Measurements from ENCODE around the gene EXOC6.

The EXOC6 gene

GRCh38 chr10:92993699-92994272 is 145.5 kb downstream of the EXOC6 start:
- Histone ChIP-seq H3K9ac (ENCODE audit: low read depth, low read length) (no peak overlapping the region), H3K4me2 (ENCODE audit: low read length) (no peak overlapping the region), H3K4me1 (ENCODE audit: control insufficient read depth, insufficient read depth, low read length) (no peaks in the 10 kb centered on the region), H3K27me3 (ENCODE audit: control insufficient read depth, insufficient read depth, low read length) (no peaks in the 10 kb centered on the region), H3K4me3 (ENCODE audit: low read length) (no peak overlapping the region), H3K36me3 (ENCODE audit: insufficient read depth, low read length) (no peaks in the 10 kb centered on the region), H3K9me3 (replicated peaks; ENCODE audit: low read length) (no peaks in the 10 kb centered on the region)

GRCh38 chr10:92995509-92995908 is 147.2 kb downstream of the EXOC6 start:
- no peaks in the 10 kb centered on the region for H3K27me3 ChIP-seq (ENCODE audit: control insufficient read depth, insufficient read depth, low read length)
- H3K4me1 ChIP-seq (ENCODE audit: control insufficient read depth, insufficient read depth, low read length) = no peaks in the 10 kb centered on the region

GRCh38 chr10:92997620-92998019 is 149.3 kb downstream of the EXOC6 start:
- Histone ChIP-seq H3K4me3 (ENCODE audit: low read length) (no peak overlapping the region), H3K4me1 (ENCODE audit: control insufficient read depth, insufficient read depth, low read length) (no peaks in the 10 kb centered on the region), H3K9me3 (replicated peaks; ENCODE audit: low read length) (no peaks in the 10 kb centered on the region), H3K9ac (ENCODE audit: low read depth, low read length) (no peak overlapping the region), H3K36me3 (ENCODE audit: insufficient read depth, low read length) (no peaks in the 10 kb centered on the region), H3K27me3 (ENCODE audit: control insufficient read depth, insufficient read depth, low read length) (no peaks in the 10 kb centered on the region), H3K4me2 (ENCODE audit: low read length) (no peak overlapping the region)

More at GRCh38 chr10:92995509-92995908, 147.2 kb downstream of the EXOC6 start:
- H3K36me3 ChIP-seq (ENCODE audit: insufficient read depth, low read length) = no peaks in the 10 kb centered on the region
- H3K9me3 ChIP-seq (replicated peaks; ENCODE audit: low read length) = no peaks in the 10 kb centered on the region
- H3K9ac ChIP-seq (ENCODE audit: low read depth, low read length) = no peak overlapping the region
- no peak overlapping the region for H3K4me2 ChIP-seq (ENCODE audit: low read length)
- H3K4me3 ChIP-seq (ENCODE audit: low read length) = no peak overlapping the region

- Histone ChIP-seq H3K4me2 (ENCODE audit: low read length) (no peak overlapping the region), H3K4me3 (ENCODE audit: low read length) (no peak overlapping the region), H3K27me3 (ENCODE audit: control insufficient read depth, insufficient read depth, low read length) (no peaks in the 10 kb centered on the region), H3K9me3 (replicated peaks; ENCODE audit: low read length) (no peaks in the 10 kb centered on the region), H3K9ac (ENCODE audit: low read depth, low read length) (no peak overlapping the region), H3K36me3 (ENCODE audit: insufficient read depth, low read length) (no peaks in the 10 kb centered on the region), H3K4me1 (ENCODE audit: control insufficient read depth, insufficient read depth, low read length) (no peaks in the 10 kb centered on the region)
Measured at GRCh38 chr10:92999191-92999590, 150.9 kb downstream of the EXOC6 start.

GRCh38 chr10:93006435-93007039 is 158.2 kb downstream of the EXOC6 start:
- no peaks in the 10 kb centered on the region for H3K27me3 ChIP-seq (ENCODE audit: control insufficient read depth, insufficient read depth, low read length)
- H3K9ac ChIP-seq (ENCODE audit: low read depth, low read length) = no peak overlapping the region
- no peaks in the 10 kb centered on the region for H3K9me3 ChIP-seq (replicated peaks; ENCODE audit: low read length)
- no peak overlapping the region for H3K4me3 ChIP-seq (ENCODE audit: low read length)
- H3K36me3 ChIP-seq (ENCODE audit: insufficient read depth, low read length) = no peaks in the 10 kb centered on the region
- no peaks in the 10 kb centered on the region for H3K4me1 ChIP-seq (ENCODE audit: control insufficient read depth, insufficient read depth, low read length)
- H3K4me2 ChIP-seq (ENCODE audit: low read length) = no peak overlapping the region

- Histone ChIP-seq H3K27me3 (ENCODE audit: control insufficient read depth, insufficient read depth, low read length) (no peaks in the 10 kb centered on the region), H3K9ac (ENCODE audit: low read depth, low read length) (no peak overlapping the region), H3K4me2 (ENCODE audit: low read length) (no peak overlapping the region), H3K4me3 (ENCODE audit: low read length) (no peak overlapping the region), H3K4me1 (ENCODE audit: control insufficient read depth, insufficient read depth, low read length) (no peaks in the 10 kb centered on the region), H3K36me3 (ENCODE audit: insufficient read depth, low read length) (no peaks in the 10 kb centered on the region), H3K9me3 (replicated peaks; ENCODE audit: low read length) (no peaks in the 10 kb centered on the region)
Measured at GRCh38 chr10:93015722-93016121, 167.4 kb downstream of the EXOC6 start.

GRCh38 chr10:93023013-93023650 is 174.8 kb downstream of the EXOC6 start:
- Histone ChIP-seq H3K27me3 (ENCODE audit: control insufficient read depth, insufficient read depth, low read length) (no peaks in the 10 kb centered on the region), H3K9ac (ENCODE audit: low read depth, low read length) (no peak overlapping the region), H3K9me3 (replicated peaks; ENCODE audit: low read length) (no peaks in the 10 kb centered on the region), H3K4me3 (ENCODE audit: low read length) (no peak overlapping the region), H3K4me1 (ENCODE audit: control insufficient read depth, insufficient read depth, low read length) (no peaks in the 10 kb centered on the region), H3K36me3 (ENCODE audit: insufficient read depth, low read length) (no peaks in the 10 kb centered on the region), H3K4me2 (ENCODE audit: low read length) (no peak overlapping the region)

GRCh38 chr10:93026072-93026471 is 177.8 kb downstream of the EXOC6 start:
- Histone ChIP-seq H3K9ac (ENCODE audit: low read depth, low read length) (no peak overlapping the region), H3K9me3 (replicated peaks; ENCODE audit: low read length) (no peaks in the 10 kb centered on the region), H3K36me3 (ENCODE audit: insufficient read depth, low read length) (no peaks in the 10 kb centered on the region), H3K27me3 (ENCODE audit: control insufficient read depth, insufficient read depth, low read length) (no peaks in the 10 kb centered on the region), H3K4me1 (ENCODE audit: control insufficient read depth, insufficient read depth, low read length) (peaks cover 25% of the 10 kb centered on the region), H3K4me3 (ENCODE audit: low read length) (no peak overlapping the region), H3K4me2 (ENCODE audit: low read length) (no peak overlapping the region)

- Histone ChIP-seq H3K36me3 (ENCODE audit: insufficient read depth, low read length) (no peaks in the 10 kb centered on the region), H3K4me3 (ENCODE audit: low read length) (no peak overlapping the region), H3K27me3 (ENCODE audit: control insufficient read depth, insufficient read depth, low read length) (no peaks in the 10 kb centered on the region), H3K4me1 (ENCODE audit: control insufficient read depth, insufficient read depth, low read length) (peaks cover 27% of the 10 kb centered on the region), H3K4me2 (ENCODE audit: low read length) (no peak overlapping the region), H3K9me3 (replicated peaks; ENCODE audit: low read length) (no peaks in the 10 kb centered on the region), H3K9ac (ENCODE audit: low read depth, low read length) (no peak overlapping the region)
Measured at GRCh38 chr10:93027508-93027907, 179.2 kb downstream of the EXOC6 start.

- peaks cover 27% of the 10 kb centered on the region for H3K4me1 ChIP-seq (ENCODE audit: control insufficient read depth, insufficient read depth, low read length)
- H3K36me3 ChIP-seq (ENCODE audit: insufficient read depth, low read length) = no peaks in the 10 kb centered on the region
- no peaks in the 10 kb centered on the region for H3K9me3 ChIP-seq (replicated peaks; ENCODE audit: low read length)
- no peak overlapping the region for H3K9ac ChIP-seq (ENCODE audit: low read depth, low read length)
- no peak overlapping the region for H3K4me3 ChIP-seq (ENCODE audit: low read length)
- no peak overlapping the region for H3K4me2 ChIP-seq (ENCODE audit: low read length)
- H3K27me3 ChIP-seq (ENCODE audit: control insufficient read depth, insufficient read depth, low read length) = no peaks in the 10 kb centered on the region
Measured at GRCh38 chr10:93028883-93029282, 180.6 kb downstream of the EXOC6 start.

- Histone ChIP-seq H3K36me3 (ENCODE audit: insufficient read depth, low read length) (no peaks in the 10 kb centered on the region), H3K9ac (ENCODE audit: low read depth, low read length) (peak overlapping the region; percentile 57), H3K9me3 (replicated peaks; ENCODE audit: low read length) (no peaks in the 10 kb centered on the region), H3K4me1 (ENCODE audit: control insufficient read depth, insufficient read depth, low read length) (peaks cover 27% of the 10 kb centered on the region), H3K27me3 (ENCODE audit: control insufficient read depth, insufficient read depth, low read length) (no peaks in the 10 kb centered on the region), H3K4me2 (ENCODE audit: low read length) (peak overlapping the region; percentile 32), H3K4me3 (ENCODE audit: low read length) (no peak overlapping the region)
Measured at GRCh38 chr10:93030409-93030808, 182.1 kb downstream of the EXOC6 start.
